Smooth muscle cell of the brain vasculature (primary cell): Measurements from ENCODE around the gene PLCB4.

ENCODE experiments used
- DNase-seq: peaks from one replicate; pipeline ENCODE4 v3.0.0-alpha.2; 2012; ENCODE audit warnings: low read depth, low spot score

Gene PLCB4

DNA sequence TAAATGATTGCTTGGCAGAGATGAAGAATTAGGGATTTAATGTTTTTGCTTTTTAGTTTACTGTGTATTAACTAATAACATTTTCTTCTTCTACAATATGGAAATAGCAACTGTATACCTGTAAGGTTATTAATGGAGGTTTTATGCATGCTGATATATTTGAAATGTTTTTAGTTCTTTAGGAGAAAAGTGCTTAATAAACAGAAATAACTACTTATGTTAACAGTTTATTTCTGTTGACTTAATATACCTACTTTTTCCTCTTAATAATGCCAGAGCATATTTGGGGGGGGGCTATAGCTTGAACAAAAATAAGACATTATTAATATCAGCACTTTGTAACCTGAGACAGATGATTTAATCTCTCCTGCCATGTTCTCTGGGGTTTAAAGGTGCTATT, 33.6 kb downstream of the PLCB4 start:
- DNase-seq = no peak

DNA sequence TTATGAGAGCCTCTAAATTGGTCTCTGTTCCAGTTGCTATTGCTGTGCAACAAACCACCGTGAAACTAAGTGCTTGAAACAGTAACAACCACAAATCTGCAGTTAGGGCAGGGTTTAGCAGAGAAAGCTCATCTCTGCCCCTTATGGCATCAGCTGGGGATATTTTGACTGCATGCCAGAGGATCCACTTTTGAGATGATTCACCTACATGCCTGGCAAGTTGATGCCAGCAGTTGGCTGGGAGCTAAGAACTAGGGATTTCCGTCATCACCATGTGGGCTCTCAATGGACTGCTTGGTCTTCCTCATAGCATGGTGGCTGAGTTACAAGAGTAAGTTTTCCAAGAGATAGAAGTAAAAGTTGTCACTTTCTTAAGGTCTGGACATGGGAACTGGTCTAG, 35.1 kb downstream of the PLCB4 start:
- DNase-seq = no peak

DNA sequence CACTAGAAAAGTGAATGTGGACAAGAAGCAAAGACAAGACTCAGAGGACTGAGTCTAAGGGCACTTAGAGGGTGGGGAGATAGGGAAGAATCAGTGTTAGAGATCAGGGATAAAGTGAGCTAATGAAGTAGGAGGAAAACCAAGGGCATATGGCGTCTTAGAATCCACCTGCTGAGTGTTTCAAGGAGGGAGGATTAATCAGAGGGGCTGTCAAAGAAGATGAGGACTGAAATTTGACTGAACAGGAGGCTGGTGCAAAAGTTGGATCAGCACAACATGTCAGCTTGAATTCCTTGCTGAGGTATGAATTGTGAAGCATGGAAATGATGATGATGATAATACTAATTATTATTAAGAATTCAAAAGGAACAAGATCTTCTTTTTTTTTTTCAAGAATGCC, 39.4 kb downstream of the PLCB4 start:
- no peak for DNase-seq

DNA sequence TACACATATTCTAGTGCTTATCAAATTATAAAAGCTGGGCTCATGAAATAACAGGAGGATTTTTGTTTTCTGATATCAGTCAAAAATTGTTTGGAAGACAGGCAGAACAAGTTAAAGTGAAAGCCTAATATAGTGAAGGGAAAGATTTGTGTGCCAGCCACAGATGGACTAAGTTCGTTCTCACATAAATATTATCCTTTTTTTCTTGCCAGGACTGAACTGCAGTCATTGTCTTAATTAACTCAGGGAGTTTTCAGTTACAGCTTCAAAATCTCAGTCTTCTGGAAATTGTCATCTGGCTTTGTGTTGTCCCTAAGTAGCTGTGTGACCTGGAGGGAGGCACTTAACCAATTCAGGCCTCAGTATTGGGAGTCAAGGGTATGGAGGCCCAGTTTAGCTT, 40.7 kb downstream of the PLCB4 start:
- no peak for DNase-seq

DNA sequence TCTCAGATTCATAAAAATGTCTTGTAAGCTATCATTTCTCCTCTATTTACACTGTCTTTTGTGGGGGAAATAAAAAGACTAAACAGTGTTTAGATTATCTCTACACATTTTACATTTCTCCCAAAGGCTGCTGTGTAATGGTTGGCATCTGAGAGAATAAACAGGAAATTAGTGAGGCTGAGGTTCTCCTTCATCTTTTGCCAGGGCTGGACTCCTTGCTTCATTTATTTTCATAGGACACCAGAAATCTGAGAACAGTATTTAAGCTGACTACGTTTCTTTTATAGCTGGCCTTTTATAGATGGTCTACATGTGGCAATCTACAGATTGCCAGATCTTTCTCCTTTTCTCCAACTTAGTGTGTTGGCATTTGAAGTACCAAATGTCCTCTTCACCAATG, 41.5 kb downstream of the PLCB4 start:
- no peak for DNase-seq

DNA sequence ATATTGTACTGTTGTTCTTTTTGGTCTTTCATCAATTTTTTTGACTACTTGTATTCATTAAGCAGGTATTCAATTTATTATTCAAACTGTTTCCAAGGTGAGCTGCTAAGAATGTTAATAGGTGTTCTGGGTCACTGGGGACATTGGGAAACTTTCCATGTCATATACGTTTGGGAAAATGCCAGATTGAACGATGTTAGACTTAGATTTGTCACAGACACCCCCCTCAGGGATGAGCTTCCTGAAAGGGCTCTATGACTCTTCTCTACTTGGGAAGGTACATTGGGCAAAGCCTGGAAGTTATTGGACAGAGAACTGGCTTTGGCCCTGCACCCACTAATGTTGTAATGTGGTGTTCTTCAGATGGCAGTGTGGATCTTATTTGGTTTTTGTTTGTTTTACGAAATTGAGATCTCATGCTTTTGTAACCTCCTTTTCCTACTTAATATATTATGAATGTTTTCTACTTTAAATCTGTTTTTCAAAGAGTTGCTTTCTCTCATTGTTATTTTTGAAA, 42.1 kb downstream of the PLCB4 start:
- DNase-seq = no peak

DNA sequence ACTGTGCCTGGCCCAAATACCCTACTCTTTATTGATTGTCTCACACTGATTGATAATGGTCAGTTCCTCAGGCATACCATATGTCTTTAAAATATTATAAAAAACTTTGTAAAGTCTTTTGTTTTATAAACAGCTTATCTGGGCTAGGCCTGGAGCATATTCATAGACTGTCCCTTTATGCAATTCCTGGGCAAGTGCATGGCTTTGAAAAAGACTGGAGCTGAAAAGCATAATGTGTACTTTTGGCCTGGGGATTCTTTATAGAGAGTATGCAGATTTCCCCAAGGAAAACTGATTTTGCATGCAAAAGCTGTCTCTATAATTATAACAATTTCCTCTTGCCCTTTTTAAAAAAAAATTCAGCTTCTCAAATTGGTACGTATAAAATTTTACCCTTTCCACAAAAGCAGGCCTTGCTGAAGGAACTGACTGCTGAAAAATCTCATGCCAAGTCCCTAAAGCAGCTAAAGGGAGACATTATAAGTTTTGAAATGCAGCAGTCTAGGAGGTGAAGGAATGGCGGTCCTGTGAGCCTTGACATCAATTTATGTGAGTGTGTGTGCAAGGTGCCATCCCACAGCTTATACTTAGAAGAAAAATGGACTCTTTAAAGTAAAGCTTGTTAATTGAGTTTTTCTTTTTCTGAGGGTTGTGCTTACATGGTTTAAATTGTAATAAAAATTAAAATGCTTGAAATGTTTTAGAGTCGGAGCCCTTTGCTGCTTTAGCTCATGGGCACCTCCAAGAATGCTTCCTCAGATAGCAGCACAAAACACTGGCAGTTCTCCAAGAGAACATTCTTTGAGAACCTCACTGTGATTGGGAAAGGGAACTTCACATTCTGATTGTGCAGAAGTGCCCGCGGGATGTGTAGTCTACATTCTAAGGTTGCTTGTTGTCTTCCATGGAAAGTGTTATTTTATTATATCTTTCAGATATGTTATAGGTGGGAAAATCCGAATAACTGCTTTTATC, 43.9 kb downstream of the PLCB4 start:
- DNase-seq = peak; percentile 29

DNA sequence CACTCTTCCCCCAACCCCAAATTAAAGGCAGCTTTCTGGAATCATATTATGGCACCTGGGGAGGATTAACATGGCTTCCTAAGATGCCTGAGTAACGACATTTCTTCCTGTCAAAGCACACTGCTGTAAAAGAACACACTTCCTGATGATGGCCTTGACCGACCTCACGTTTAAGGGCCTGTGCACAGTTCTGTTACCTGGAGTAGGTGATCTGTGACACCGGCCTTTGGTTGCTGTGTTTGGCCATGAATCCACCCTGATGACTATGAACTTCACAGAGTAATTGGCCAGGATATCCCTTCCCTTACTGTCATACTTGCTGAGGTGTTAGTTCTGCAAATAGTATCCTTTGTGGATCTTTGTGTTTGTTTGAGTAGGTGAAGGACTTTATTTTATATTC, 45.8 kb downstream of the PLCB4 start:
- no peak for DNase-seq

DNA sequence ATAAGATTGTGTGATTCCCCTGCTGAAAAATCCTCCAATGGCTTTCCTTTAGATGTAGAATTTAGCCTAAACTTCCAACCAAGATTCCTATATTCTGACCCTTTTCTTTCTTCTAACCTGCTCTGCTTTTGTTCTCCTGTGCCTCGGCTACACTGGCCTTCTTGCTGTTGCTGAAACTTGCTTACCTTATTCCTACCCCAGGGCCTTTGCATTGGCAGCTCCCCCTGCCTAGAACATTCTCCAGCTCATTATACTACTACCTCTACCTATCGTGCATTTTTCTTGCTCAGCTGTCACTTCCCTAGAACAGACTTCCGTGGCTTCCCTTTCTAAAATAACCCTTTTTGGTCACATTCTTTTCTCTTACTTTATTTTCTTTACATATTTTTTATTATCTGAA, 48.7 kb downstream of the PLCB4 start:
- no peak for DNase-seq

DNA sequence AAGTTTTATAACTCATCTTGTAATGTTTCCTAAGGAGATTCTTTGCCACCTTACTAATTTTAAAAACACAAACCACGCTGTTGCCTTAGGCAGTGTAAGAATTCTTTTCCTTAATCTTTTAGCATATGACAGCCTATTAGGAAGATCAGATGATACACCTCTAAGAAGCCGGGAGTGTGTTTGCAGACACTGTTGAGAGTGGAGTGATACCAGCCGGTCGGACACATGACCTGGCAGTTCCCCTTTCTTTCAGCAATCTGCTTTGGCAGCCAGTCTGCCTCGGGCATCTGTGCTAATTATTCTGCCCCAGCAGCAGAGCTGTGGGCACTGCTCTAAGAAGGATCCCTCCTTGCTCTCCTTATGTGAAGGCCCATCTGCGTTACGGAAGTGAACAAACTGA, 50.9 kb downstream of the PLCB4 start:
- no peak for DNase-seq

DNA sequence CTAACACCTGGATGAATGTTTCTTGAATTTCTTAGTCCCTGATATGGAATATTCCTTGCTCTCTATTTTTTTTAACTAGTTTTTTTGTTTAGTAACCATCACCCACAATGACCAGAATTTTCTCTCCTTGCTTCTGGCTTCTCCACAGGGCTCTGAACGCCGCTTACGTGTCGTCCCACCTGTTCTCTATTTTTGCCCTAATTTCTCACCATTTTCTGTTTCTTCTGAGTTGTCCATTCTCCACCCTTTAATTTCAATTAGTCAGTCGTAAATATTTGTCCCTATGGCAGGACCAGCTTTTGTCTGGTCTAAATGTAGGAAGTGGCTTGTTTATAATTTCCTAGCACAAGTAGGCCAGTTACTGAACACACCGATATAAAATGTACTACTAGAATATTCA, 52.3 kb downstream of the PLCB4 start:
- DNase-seq = no peak

DNA sequence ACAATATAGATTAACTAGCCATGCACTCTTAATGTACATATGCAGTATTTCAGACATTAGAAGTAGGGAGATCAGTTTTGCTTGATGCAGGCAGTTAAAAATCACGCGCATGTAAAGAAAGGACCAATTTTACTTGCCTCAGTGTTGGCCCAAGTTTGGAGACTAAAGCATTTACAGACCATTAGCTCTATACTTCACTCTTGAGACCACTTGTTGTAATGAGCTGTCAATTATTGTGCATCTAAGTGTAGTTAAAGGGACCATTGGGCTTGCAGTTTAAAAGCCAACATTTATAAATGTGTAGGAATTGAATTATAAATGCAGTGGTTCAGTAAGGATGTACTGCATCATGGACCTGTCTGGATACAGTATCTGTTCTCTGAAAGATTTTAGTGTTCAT, 53.7 kb downstream of the PLCB4 start:
- no peak for DNase-seq

DNA sequence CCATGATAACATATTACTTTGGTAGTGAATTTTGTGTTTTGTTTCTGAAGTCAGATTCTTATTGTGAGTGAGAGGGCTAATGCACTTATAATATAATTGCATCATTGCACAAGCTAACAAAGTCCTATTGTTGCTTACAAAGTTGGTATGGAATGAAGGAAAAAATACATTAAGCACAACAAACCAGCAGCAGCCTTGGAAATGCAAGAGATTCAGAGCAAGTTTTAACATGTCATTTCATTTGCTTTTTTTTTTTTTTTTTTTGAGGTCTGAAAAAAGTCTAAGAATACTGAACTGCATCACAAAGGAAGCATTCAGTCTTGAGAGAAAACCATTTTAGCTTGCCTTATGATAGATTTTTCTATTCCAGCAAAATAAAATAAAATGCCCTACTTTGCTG, 57.6 kb downstream of the PLCB4 start:
- DNase-seq = no peak

DNA sequence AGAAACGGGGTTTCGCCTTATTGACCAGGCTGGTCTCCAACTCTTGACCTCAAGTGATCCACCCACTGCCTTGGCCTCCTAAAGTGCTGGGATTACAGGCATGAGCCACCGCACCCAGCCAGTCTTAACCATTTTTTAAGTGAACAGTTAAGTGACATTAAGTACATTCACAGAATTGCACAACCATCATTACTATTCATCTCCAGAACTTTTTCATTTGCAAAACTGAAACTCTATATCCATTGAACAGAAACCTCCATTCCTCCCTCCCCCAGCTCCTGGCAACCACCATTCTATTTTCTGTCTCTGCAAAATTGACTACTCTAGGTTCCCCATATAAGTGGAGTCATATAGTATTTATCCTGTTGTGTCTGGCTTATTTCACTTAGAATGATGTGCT, 59.7 kb downstream of the PLCB4 start:
- DNase-seq = no peak

DNA sequence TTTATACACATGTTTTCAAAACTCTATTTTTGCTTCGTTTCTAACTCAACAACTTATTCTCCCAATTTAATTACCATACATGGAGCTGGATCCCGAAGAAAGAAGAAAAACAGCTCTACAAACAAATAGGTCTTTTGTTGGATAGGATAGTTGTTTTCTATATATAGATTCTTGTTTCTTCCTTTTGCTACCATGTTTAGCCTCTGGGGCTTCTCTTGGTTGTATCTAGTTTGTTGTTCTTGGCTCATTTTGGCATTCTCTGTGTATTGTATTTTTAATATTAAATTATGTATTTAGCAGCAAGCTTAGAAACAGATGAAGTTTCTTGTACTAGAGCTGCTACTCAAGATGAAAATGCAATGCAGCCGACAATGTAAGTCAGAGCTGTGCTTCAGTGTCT, 60.9 kb downstream of the PLCB4 start:
- DNase-seq = no peak

DNA sequence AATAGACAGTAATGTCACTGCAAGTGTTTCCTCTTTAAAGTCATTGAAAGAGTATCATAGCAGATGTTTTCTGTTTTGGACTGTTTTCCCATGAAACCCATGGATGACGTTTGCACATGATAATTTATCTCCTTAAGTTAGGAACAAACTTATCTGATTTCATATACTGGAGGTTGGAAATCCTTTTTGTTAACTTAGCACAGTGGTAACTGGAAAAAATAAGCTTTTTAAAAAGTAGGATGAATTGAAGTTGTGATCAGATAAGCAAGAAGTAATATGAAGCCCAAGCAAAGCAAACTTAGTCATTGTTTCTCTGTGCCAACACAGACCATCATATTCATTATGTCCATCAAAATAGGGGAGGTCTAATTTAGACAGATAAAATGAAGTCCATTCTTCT, 61.6 kb downstream of the PLCB4 start:
- DNase-seq = no peak

DNA sequence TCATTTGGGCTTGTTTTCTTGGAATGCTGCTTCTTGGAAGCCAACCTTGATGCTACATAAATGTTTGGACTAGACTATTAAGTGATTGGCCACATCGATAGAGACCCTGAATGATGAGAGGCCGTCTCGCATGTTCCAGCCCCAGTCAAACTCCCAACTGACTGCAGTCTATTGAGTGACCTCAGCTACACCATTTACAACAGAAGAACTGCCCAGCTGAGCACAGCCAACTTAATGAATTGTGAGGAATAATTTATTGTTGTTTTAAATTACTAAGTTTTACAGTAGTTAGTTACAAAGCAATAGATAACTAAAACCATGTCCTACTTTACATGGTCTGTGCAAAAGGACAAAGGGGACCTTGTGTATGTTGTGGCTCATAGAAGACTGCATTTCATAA, 63.0 kb downstream of the PLCB4 start:
- DNase-seq = no peak

DNA sequence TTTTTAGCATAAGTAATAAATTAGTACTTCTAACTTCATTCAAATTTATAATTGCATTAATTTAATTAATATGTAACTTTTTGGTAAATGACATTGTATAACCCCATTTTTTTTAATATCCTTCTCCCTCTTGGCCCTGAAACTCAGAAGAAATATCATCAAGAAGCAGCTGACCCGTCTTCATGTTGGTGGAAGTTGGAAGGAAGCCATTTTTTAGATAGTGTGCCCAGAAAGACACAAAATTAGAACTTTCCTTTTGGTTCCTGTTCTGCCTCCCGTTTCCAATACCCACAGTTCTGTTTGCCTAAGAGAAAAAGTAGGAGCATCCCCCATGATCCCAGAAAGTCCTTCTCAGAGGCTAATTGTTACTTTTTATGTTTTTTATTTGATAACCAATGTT, 65.5 kb downstream of the PLCB4 start:
- no peak for DNase-seq

DNA sequence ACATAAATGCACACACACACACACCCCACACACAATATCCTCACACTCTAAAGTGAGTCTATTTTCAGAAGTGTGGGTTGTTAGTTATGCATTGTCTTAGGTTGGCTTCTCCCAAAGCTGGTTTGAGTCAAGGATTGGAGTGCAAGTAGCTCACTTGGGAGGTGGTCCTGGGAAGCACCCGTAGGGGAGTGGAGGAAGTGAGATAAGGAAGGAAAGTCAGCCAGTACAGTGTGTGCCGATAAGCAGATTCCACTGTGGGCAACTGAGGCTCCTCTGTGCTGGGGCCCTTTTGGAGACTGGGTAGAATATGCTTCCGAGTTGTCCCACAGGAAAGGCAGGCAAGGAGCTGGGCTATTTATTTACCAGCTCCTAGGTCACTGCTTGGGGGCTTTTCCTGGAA, 67.2 kb downstream of the PLCB4 start:
- no peak for DNase-seq

DNA sequence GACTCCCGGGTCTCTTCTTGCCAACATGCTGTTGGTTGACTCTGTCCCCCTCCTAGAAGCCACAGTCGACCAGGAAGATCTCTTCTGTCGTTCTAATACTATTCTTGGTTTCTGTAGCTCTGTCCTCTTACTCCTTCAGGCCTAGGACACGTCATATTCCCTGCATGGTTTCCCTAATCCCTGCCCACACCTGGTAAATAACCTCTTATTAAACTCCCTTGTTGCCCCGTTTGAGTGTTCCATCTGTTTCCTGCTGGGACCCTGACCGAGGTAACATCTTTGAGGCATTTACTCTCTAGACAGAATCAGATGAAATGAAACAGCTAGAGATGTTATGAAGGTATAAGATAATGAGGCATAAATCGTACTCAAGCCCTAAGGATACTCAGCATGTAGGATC, 68.1 kb downstream of the PLCB4 start:
- no peak for DNase-seq

DNA sequence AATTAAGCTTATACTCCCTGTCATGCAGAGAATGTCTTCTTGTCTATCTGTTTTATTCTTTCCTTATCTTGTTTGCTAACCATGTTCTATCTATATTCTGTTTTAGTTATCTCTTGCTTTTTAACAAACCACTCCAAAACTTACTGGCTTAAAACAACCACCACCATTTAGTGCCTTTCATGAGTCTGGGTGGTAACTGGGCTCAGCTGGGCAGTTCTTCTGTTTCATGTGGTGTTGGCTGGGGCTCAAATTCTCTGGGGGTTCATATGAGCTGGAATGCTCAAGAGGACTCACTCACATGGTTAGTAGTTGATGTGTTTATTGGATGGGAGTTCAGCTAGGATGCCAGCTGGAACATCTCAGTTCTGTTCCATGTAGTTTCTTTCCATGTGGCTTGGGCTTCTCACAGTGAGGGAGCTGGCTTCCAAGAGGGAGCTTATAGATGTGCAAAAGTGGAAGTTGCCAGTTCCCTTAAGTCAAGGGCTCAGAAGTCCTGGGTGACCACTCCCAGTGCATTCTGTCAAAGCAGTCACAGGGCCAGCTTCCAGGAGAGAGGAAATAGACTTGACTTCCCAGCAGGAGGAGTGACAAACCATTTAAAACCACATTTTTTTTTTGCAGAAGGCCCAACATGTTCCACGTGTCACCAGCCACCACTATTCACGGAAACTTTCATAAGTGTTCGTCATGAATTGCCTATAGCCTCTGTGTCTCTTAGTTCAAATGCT, 70.4 kb downstream of the PLCB4 start:
- no peak for DNase-seq

DNA sequence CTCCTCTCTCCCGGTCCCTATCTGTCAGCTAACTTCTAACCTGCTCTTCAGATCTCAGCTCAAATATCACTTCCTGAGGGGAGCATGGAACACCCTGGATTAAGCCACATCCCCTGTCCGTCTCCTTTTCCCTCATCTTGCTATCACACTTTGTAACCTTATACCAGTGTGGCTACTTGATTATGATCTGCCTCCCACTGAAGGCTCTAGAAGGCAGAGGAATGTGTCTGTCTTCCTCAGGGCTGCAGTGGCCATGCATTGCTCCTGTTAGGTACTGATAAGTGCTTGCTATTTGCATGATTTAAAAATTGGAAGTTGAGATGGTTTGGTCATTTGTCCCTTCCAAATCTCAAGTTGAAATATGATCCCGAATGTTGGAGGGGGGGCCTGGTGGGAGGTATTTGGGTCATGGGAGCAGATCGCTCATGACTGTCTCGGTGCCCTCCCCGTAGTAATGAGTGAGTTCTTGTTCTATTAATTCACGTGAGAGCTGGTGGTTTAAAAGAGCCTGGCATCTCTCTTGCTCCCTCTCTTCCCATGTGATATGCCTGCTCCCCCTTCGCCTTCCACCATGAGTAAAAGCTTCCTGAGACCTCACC, 71.4 kb downstream of the PLCB4 start:
- no peak for DNase-seq
